Smooth muscle cell of bladder (primary cell): Measurements from ENCODE around the gene PSMA4. TPM values are rescaled to one million over a fixed set of nuclear protein-coding genes. Genes with fewer than 3 reads are reported as not detected.

Experiments
- total RNA-seq: library from RNA; depleted of rRNA; stranded (reverse); fragments of >200 nt; gene quantifications from 2 replicates; pipeline ENCODE4 v1.2.3, GENCODE V29; 2014

Gene PSMA4
- total RNA-seq, result 130 and 168 TPM in 2 replicates

DNA sequence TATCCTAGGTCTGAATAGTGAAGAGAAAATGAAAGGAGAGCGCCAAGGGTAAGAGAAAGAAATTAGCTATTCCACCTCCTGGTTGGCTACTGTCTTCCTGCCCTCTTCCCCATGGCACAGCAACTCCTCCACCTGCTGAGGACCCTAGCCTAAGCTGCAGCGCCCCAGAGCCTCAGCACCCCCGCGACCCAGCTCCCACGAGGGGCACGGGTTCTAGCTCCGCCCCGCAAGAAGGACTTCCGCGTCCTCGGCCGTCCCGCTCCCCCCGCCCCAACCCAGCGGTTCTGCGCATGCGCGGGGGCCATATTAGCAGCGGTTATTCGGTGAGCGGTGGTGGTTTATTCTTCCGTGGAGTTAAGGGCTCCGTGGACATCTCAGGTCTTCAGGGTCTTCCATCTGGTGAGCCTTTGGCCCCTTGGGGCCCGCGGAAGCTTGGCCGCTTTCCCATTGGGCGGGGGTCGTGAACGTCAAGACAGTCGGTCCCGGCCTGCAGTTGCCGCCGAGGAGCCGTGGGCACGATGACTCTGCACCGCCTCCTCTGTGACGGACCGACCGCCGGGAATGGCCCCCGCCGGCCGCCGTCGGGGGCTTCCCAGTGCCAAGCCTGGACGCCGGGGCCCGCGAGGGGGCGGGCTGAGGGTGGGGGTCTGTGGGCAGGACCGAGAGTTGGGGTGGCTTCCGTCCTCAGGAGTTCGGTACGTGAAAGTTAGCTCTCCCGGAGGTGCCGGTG, at the start of gene PSMA4:
PSMA4 (plus strand) TSS at position 304 of the 730 bp plus-strand sequence. CDS start 1,484 bp downstream, outside the sequence.

DNA sequence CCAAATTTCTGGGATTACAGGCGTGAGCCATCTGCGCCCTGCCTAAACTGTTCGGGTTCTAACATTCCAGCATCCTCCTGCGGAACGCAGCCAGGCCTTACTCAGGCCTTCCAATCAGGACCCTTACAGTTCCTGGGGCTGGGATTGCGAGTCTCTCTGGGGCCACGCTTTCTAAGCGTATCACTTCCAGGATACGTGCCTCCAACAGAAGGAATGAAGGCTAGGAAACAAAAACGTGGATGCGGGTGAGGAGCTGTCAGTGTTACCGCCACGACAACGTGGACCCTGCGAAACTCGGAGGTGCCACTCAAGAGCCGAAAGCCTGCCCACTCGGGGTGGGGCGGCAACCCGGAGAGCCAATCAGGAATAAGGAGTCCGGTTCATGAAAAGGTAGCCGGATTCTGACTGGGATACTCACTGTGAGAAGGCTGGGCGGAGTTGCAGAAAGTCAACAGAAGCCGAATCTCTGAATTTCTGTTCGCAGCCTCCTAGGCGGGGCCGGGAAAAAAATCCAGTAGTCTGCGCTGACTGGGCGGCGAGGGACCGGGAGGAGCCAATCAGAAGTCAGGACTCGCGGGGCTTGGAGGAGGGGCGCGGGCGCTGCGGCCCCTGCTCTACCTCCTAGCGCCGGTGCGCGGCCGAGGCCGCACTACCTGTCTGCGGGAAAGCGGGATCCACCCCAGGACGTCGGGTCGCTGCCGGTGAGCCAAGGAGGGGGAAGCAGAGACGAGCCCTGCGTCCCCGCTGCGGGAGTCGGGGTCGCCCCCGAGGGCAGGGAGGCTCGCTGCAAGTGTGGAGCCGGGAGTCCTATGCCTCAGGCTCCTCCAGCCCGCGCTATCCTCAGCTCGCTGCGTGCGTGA, 33.0 kb upstream of the PSMA4 start, which contains the start of gene HYKK:
HYKK (plus strand) TSS at position 607 of the 860 bp plus-strand sequence. CDS start 5,512 bp downstream, outside the sequence.

DNA sequence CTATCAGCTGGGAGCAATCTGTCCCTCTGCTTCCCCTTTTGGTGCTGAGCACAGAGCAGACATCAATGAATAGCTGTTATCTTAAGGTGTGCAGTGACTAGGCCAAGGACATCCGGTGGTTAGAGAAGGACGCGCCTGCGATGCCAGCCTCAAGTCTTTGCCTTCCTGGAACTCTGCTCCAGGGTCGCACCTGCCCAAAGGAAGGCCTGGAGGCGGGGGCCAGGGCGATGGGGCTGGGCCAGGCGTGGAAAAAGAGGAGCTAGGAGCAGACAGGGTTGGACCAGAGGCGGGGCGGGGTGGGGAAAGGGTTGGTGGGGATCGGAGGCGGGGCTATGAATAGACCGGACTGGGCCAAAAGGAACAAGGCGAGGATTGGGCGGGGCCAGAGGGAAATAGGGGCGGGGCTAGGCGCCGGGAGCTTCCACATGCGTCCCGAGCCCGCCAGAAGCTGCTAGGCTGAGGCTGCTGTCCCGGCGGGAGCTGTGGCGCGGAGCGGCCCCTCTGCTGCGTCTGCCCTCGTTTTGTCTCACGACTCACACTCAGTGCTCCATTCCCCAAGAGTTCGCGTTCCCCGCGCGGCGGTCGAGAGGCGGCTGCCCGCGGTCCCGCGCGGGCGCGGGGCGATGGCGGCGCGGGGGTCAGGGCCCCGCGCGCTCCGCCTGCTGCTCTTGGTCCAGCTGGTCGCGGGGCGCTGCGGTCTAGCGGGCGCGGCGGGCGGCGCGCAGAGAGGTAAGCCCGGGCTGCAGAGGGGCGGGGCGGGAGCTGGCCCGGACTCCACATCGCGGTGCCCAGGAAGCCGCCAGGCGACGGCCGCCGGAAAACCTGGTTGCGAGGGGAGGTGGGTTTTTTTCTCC, 25.1 kb downstream of the PSMA4 start, which contains the start of gene CHRNA5:
CHRNA5 (plus strand) TSS at position 424 of the 854 bp plus-strand sequence; CDS start at position 624, 200 bp downstream.

Other genes starting within 250 kb of the PSMA4 start
- 83.0 and 98.4 TPM in 2 replicates for gene SKIC8, start 240.8 kb upstream of the PSMA4 start, total RNA-seq
- gene CRABP1, start 200.1 kb upstream of the PSMA4 start, total RNA-seq, result not detected in 2 replicates
- gene IREB2, start 102.2 kb upstream of the PSMA4 start, total RNA-seq, result 13.9 and 15.3 TPM in 2 replicates
- gene HYKK, start 32.9 kb upstream of the PSMA4 start, total RNA-seq, result 2.1 and 2.5 TPM in 2 replicates
- 0.09 and 0.14 TPM in 2 replicates for gene CHRNA5, start 25.1 kb downstream of the PSMA4 start, total RNA-seq
- gene CHRNA3, start 80.6 kb downstream of the PSMA4 start, total RNA-seq, result not detected in 2 replicates
- gene CHRNB4, start 100.8 kb downstream of the PSMA4 start, total RNA-seq, result not detected in 2 replicates